HG03354 (cell line): Measurements from ENCODE around the gene SNX2.

Source experiments
- ATAC-seq: cut with Tn5 transposase; IDR thresholded peaks from one replicate; pipeline ENCODE4 v1.9.1; 2021; ENCODE audit warnings: mild to moderate bottlenecking; ENCODE audit not compliant: unreplicated experiment, poor library complexity, severe bottlenecking

Gene SNX2

GRCh38 chr5:122770477-122770876 is 4.4 kb upstream of the SNX2 start:
- ATAC-seq = no peak

DNA sequence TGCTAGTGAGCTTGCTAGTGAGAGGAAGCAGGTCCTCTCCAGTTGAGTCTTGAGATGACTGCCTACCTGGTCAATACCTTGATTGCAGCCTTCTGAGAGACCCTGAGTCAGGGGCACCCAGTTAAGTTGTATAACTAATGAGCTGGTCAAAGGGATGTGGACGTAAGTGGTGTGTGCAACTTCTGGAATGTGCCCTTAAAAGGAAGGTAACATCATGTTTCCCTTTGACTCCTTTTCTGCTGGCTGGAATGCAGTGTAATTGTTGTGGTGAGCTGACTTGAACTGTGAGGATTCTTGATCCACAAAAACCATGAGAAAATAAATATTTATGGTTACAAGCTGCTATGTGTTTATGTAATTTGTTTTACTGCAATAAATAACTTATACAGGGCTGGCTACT is 2.4 kb upstream of the SNX2 start:
- ATAC-seq = no peak

- no peak for ATAC-seq
Observed at GRCh38 chr5:122773619-122774018, 1.3 kb upstream of the SNX2 start.

GRCh38 chr5:122774519-122774860 is 390 bp upstream of the SNX2 start:
- ATAC-seq = peak; percentile 25

GRCh38 chr5:122775550-122776542 is 966 bp downstream of the SNX2 start:
- no peak for ATAC-seq

GRCh38 chr5:122778157-122778556 is 3.3 kb downstream of the SNX2 start:
- ATAC-seq = no peak

- ATAC-seq = no peak
Observed at GRCh38 chr5:122779451-122779850, 4.6 kb downstream of the SNX2 start.

DNA sequence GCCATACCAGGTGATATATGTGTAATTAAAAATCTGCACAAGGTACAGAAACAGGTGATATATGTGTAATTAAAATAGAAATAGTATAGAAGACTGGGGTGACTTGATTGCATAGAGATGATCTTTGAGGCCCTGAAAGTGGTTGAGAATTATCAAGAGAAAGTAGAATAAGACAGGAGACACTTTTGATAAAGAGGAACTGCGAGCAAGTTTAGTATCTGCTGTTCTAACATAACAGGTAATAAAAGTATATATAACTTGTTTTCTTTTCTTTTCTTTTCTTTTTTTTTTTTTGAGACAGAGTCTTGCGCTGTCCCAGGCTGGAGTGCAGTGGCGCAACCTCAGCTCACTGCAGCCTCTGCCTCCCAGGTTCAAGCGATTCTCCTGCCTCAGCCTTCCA is 5.4 kb downstream of the SNX2 start:
- no peak for ATAC-seq

- no peak for ATAC-seq
Observed at GRCh38 chr5:122781465-122781864, 6.6 kb downstream of the SNX2 start.

DNA sequence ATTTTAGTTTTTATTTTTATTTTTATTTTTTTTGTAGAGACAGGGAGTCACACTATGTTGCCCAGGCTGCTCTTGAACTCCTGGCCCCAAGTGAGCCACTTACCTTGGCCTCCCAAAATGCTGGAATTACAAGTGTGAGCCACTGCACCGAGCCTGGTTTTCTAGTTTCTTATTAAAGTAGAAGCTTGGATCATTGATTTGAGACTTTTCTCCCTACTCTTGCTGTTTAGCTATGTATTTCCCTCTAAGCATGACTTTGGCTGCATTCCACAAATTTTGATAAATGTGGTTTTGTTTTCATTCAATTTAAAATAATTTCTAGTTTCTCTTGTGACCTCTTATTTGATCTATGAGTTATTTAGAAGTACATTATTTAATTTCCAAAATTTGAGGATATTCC is 10.4 kb downstream of the SNX2 start:
- ATAC-seq = no peak

GRCh38 chr5:122788371-122788770 is 13.5 kb downstream of the SNX2 start:
- no peak for ATAC-seq

DNA sequence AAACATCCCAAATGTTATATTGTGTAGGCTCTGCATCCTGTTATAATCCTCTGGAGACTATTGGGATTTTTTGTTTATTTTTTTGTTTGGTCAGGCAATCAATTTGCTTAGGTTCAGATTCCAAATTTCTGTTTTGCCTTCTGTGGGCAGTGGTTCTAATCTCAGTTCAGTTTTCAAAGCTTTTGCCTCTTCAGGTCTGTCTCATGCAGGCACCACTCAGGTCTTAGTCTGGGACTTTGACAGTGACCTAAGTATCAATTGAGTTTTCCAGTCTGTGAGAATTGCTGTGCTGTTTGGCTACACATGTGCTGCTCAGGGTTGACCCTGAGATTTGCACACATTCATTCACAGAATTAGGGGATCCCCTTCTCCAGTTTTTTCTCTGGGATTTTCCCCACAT is 14.1 kb downstream of the SNX2 start:
- no peak for ATAC-seq

DNA sequence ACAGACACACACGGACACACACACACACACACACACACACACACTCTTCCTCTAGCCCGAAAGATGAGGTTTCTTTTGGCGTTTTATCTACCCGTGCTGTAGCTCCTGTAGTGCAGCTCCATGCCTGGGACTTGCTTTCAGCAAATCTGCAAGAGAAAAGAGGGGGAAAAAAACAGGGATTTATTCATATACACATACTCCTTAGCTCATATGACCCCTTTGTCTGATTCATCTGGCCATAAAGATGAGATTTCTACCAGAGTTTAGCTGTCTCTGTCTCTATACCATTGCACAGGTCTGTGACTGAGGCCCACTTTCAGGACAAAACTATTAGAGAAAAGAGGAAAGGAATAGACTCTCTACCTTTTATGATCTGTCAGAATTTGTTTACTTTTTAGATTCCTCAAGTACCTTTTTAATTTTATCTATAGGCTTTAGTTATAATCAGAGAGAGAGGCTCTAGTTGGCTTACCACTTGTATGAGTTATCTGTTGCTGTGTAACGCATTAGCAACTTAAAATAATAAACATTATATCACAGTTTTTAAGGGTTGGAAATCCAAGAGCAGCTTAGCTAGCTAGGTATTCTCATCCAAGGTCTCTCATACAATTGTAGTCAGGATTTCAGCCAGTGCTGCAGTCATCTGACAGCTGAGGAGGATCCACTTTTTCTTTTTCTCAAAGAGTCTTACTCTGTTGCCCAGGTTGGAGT is 14.7 kb downstream of the SNX2 start:
- ATAC-seq = no peak

- no peak for ATAC-seq
Observed at GRCh38 chr5:122790354-122791103, 15.6 kb downstream of the SNX2 start.

- ATAC-seq = no peak
Observed at GRCh38 chr5:122805481-122805880, 30.6 kb downstream of the SNX2 start.

- ATAC-seq = no peak
Observed at GRCh38 chr5:122810405-122810804, 35.5 kb downstream of the SNX2 start.

DNA sequence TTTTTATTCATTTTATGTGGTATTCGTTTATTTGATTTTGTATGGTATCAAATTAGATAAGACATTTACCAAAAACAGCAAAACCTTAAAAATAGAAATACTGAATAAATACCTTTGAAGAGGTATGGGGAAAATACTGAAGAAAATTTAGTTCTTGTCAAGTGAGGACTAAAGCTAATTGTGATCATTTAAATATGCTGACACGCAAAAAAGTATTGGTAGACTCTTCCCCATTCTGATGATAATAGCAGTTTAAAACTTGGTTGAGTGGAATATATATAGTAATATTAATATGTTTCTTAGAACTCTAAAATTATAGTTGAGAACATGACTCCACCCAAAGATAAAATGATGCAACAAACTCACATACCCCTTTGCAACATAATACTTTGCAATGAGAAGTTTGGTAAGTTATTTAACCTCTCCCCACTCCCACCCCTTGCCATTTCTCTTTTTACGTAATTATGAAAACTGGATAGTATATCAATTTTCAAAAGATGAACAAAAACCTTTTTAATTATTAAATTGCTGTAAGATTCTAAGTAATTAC is 40.4 kb downstream of the SNX2 start:
- no peak for ATAC-seq

DNA sequence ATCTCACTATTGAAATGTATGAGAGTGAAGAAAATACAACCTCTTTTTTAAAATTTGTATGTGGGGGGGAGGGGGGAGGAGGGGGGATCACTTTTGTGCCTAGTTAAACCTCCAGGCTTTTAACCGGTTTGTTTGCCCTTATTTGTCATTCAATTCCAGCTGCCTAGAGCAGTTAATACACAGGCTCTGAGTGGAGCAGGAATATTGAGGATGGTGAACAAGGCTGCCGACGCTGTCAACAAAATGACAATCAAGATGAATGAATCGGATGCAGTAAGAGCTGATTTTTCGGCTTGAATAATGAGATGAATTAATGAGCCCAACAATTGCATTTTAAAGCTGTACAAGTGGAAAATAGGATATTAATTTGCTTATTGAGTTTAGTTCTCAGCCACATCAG is 41.9 kb downstream of the SNX2 start:
- ATAC-seq = no peak

DNA sequence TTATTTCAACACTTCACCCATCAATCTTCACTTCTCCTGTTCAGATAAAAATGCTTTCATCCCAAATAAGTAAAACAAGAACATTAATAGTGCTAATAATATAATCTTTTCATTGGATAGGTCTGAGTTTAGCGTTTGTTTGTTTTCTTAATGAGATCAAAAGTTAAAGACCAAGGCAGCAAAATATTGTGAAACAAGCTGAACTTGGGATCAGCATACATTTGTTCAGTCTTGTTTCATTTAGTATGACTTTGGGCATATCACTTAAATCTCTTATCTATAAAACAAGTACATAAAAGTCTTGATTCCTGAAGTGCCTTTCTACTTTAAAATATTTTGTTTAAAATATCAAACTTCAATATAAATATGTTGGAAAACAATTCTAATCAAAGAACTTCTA is 57.1 kb downstream of the SNX2 start:
- no peak for ATAC-seq

- no peak for ATAC-seq
Observed at GRCh38 chr5:122835681-122836080, 60.8 kb downstream of the SNX2 start.
